GM18868 (cell line): Measurements from ENCODE around the gene C1QTNF7.

Experiments used
- ATAC-seq: cut with Tn5 transposase; IDR thresholded peaks from one replicate; pipeline ENCODE4 v1.9.1; 2021; ENCODE audit warnings: mild to moderate bottlenecking, moderate library complexity; ENCODE audit not compliant: unreplicated experiment

C1QTNF7 gene

DNA sequence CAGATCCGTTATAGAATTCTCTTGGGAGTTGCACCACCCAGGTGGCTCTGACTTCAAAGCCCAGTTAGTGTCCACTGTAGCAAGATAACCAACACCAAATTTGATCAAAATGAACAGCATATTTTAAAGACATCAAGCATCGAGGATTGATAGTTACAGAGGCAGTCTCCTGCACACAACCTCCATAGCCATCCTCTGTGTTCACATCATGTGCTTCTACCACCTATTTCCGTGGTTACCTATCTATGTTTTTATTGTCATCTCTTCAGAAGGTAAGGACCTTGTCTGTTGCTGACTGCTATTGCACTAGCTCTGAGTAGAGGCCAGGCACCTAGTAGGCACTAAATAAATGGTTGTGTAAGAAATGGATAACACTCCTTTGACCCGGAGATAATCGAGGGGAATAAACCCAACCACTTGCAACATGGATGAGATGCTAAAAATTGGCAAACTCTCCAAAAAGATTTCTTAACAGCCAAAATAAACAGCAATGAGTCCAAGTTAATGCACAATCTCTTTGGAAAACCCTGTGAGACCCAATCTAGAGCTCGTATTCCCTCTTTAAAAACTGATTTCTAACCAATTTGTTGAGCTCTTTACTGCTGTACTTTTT lies 14.7 kb upstream of the C1QTNF7 start:
- no peak for ATAC-seq

DNA sequence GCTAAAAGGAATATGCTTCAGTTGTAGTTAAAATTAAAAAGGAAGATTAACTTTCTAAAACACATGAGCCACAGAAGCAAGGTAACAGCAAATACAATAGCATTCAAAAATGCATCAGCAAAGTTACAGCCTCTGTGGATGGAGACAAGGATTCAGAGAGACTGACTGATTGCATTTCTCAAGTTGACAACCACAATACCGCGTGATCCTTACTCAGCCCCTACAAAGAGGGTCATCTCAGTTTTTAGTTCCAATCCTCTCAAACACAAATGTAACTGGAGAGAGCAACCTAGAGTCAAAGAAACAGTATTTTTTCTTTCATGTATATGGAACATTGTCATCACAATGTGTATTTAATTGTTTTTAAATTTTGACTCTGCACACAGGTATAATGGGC lies 14.2 kb upstream of the C1QTNF7 start:
- no peak for ATAC-seq

DNA sequence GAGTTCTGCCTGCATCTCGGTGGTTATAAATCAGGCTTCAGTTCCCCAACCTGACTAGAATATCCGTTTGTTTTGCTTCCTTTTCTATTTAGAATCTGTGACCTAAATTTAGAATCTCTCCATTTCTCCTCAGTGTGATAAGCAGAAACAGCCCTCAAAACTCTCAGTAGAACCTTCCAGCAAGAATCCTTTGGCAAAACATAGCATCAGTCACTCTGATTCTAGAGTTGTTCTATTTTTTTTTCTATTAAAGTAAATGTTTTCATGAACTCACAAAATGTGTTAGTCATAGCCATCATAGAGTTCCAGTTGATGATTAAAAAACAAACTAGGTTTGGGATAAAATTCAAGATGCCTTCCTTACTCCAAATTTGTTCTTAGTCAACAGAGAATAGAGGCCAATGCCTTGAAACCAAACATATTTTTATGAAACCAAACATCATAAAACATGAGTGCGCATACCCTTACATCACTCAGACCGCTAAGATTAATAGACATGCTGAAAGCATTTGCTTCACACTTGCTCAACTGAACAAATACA lies 13.2 kb upstream of the C1QTNF7 start:
- ATAC-seq: no peak

DNA sequence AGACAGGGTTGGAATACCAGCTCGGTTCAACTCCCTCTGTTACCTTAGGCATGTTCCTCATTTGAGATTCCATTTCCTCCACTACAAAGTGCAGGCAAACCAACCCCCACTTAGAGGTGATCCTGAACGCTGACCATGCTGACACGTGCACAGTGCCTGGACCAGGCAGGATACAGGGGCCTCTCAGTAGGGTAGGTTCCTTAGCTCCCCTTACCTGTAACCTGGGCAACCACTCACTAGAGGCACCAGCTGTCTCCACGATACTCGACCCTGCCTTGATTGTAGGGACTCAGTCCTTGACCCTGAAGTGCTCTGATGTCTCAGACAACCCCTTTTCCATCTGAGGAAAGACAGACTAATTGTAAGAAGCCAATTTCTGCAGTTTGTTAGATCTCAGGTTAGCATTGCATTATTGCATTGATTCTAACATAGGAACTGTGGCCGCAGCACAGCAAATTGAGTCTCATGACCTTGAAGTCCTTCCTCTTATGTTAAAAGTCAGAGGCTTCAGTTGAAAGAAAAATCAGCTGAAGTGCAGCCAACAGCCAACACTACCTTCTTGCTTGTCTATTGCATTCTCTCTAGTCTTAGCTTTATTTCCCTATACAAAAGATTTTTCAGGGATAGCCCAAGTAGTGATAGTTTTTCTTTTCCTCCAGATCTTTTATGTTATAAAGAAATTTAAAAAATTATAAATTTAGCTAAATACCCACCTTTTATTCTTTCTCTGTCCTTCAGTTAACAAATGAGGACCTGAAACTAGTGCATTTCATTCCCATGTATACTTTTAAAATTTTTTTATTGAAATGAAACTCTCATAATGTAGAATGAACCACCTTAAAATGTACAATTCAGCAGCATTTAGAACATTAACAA lies 11.2 kb upstream of the C1QTNF7 start:
- ATAC-seq: no peak

DNA sequence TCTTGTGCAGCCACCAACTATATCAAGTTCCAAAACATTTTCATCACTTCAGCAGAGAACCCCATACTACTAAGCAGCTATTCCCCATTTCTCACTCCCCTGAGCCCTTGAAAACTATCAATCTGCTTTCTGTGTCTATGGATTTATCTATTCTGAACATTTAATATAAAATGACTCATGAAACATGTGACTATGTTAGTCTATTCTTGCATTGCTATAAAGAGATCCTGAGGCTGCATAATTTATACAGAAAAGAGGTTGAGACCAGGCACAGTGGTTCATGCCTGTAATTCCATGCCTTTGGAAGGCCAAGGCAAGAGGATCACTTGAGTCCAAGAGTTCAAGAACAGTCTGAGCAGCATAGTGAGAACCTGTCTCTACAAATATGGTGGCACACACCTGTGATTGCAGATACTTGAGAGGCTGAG lies 10.6 kb upstream of the C1QTNF7 start:
- no peak for ATAC-seq

DNA sequence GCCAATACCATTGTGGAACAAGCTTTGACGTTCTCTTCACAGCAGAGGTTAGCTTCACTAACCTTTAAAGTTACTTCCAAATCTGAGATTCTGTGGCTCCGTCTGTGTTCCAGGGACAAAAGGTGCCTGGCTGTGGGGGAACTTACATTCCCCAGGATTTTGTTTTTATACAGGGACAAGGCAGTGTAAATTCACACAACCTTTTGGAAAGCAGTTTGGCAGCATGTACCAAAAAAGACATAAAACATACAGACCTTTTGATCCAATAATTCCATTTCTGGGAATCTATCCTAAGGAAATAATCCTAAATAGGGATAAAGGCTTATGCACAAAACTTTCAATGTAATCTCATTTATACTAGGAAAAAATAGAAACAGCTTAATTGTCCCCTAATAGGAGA lies 8.9 kb upstream of the C1QTNF7 start:
- no peak for ATAC-seq

DNA sequence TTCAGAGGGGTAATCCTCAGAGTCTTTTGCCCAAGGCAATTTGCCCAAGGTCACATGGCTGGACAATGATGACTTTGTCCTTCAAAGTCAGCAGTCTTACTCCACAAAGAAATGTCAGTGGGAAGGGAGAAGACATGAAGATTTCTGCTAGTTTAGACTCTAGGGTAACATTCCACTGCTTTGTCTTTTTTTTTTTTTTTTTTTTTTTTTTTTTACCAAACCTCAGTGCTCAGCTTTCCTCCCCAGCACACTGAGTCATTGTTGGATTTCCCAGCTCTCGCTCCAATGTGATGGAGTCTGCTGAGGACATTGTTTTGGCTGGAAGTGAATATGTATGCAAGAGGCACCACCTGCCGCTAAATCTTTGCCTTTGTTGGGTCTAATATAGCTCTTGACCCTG lies 7.2 kb upstream of the C1QTNF7 start:
- no peak for ATAC-seq

DNA sequence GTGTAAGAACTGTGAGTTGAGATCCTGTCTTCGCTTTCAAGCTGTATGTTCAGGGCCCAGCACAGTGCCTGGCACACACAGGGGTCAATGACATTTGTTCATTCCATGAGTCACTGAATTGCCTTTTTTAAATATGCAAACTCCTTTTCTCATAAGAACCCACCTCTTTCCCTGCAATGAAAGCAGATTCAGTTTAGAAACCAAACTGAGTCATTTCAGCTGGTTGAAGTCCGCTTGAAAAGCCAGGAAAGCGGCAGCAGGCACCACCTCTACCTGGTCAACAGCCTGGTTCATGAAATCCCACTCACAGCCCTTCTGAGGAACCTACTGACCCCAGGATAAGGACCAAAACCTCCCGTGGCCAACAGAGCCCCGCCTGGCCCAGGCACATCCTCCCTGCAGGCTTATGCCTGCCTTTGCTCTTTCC lies 4.5 kb upstream of the C1QTNF7 start:
- no peak for ATAC-seq

DNA sequence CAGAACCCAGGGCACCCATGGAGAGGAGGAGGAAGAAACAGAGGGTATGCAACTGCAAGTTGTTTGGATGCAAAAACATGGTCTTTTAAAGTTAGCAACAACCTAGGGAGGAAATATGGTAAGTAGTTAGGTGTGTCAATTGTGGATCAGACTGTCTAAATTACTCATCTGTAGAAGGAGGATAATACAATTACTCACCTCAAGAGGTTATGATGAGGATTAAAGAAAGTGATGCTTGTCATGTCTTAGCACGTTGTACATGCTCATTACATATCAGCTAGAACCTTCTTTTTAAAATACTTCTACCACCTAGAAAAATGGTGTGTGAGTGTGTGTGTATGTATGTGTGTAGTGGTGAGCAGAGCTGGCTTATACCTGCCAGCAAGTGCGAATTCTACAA lies 2.3 kb upstream of the C1QTNF7 start:
- ATAC-seq: no peak

DNA sequence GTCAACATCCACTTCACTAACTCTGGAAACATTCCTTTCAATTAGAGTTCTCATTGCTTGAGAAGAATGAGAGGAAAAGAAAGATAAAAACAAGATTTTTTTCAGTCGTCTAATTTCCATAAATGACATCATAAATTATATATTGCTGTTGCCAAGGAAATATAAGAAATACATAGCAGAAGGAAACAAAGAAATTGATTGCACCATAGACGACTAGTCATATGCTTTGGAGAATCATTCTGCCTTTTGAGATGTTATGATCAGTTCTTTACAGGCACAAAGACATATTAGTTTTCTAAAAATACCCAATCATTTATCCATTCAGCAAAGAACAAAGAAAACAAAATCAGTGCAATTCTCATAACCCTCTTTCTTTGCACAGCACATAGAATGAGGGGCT lies 672 bp upstream of the C1QTNF7 start:
- no peak for ATAC-seq

DNA sequence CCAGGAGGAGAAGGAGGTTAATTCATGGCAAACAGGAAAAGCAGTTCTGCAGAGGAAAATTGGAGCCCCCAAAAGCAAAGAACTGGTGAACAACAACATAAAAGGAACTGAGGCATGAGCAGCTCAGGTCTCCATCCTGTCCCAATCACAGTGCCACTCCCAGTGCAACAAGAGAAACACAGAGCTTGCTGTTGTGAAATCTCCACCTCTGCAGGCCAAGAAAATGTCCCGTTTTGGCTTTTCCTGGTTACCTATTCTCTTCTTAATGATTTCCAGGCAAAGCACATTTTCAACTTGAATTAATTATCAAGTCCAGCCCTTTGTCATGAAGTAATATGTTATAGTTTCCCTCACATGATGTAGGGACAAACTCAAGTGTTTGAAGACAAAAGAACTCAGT lies 778 bp downstream of the C1QTNF7 start:
- ATAC-seq: no peak

DNA sequence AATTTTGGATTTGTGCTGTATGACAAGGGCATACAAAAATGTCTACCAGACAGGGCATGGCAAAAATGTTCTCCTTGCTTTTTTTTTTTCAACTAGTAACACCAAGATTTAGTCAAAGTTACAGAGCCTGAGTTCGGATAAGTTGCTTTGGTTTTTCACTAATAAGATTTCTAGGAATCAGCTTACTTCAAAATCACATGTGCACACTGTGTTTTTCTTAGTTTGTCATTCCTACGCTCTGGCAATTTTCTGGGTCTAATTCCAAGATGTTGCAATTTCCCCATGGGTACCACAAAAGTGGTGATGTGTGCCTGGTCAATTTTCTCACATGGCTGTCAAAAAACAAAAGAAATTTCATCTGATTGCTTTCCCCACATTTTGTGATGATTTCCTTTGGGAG lies 6.3 kb downstream of the C1QTNF7 start:
- ATAC-seq: no peak

DNA sequence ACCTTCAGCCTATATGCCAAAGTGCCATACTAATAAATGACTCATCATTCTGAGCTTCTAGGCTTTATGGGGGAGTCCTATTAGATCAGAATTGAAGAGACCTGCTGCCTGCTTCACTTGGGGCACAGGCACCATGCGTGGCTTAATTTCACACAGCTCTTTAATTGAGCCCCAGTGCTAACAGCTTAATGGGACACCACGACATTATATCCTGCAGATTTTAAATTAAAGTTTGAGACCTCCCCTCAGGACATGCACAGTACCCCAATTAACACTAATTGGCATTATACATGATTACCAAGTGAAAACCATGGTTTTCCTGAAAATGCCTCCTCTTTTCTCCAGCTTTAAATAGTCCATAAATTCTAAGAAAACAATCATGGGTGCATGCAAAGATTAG lies 6.8 kb downstream of the C1QTNF7 start:
- no peak for ATAC-seq

DNA sequence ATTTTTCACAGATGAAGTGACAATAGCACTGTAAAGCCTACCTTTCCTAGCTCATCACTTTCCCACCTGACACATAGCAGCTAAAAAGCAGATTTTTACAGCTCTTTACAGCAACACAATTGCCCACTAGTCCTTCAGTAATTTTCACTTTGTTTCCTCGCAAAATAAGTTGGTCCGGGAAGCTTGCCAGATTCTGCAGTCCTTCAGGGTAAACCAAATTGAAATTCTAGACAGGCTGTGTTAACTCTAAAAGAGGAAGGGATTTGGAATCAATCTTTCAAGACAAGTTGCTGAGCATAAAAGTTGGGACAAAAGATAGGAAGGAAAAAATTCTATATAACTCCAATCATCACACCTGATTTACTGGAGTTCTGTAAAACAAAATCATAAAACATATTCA lies 8.7 kb downstream of the C1QTNF7 start:
- no peak for ATAC-seq

DNA sequence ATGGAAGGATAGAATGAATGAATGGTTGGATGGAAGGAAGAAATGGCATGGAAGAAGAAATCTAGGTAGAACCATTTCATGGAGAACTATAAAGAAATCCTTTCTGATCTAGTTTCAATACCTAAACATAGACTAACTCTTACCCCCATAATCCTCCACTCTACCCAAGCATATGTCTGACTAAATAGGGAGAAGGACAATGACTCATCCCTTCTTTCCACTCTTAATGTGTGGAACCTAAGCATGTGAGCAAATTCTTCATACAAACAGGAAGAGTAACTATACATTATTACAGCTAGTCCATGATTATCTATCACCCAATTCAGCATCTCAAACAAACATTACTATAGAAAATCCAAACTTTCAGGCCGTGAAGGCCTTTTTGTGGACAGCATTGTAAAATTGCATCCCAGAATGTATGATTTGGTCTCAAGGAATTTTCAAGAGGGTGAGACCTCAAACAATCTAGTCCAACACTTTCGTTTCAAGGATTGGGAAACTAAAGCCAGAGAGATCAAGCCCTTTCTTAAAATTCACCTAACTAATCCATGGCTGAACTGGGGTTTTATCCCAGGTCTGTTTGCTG lies 11.2 kb downstream of the C1QTNF7 start:
- no peak for ATAC-seq

DNA sequence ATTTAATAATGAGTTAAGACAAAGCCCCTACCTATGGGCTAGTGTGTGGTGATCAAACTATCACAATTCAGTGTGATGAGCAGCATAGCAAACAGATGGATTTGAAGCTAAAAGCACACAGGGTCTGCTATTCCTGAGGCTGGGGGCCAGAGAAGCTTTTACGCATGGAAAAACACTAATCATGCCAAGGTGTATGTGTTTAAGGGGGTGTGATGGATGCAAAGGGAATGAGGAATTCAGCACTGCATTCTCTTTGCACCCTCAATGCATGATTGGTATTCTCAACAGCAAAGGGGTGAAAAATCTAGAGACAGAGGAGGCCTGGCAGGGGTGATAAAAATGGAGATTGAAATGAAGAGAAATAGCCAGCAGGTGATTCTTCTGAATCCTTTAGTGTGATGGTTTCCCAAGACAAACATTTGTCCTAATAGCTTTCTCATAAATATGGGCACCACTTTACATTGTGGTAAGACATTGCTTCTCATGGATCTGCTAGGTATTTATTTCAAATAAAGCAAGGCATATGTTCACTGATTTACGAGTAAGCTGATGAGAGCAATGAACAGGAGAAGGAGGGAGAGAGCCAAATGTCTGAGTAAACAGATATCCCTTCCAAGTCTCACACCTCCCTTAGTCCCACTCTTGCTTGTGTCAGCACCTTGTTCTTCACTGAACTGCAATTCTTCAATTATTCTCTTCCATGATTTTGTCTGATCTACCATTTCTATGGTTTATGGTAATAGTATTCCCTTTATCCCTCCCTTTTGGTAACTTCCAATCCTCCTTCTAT lies 15.7 kb downstream of the C1QTNF7 start:
- ATAC-seq: no peak

DNA sequence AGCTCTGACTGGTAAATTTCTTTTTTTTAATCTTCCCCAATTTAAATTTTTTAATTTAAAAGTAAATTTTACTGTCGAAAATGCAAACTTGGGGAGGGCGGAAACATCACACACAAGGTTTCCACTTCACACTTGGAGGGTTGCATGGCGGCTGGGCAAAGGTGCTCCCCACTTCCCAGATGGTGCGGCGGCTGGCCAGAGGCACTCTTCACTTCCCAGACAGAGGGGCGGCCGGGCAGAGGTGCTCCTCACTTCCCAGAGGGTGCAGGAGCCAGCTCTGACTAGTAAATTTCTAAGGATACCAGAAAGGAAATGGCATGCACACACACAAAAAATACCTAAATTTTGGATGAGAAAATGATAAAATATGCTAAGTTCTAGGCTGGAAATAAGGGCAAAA lies 16.4 kb downstream of the C1QTNF7 start:
- ATAC-seq: no peak

DNA sequence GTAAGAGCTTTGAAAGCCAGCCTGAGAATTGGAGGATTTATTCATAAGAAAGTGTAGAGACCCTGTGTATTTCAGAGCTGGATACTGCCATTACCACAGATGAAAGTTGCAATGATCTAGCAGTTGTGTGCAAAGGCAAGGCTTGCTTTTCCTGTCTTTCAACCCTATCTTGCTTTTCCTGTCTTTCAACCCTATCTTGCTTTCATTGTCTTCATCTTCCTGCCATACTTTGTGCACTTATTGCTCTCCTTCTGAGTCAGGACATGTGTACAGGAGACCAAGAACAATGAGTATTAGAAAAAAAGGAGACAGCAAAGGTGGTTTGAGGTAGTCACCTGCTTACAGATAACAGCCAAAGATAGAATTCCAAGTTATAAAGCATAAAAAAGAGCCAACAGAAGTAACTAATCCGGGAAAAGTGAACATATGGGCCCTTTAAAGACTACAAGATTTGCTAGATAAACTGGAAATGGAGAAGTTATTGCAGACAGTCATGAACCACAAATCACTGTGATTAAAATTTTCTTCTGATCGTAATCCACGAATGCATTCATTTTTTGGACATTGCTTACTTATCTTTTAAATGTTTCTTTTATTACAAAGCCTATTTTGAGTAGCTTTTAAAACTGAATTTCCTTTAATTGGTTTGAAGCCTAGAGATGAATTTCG lies 17.2 kb downstream of the C1QTNF7 start:
- ATAC-seq: no peak

DNA sequence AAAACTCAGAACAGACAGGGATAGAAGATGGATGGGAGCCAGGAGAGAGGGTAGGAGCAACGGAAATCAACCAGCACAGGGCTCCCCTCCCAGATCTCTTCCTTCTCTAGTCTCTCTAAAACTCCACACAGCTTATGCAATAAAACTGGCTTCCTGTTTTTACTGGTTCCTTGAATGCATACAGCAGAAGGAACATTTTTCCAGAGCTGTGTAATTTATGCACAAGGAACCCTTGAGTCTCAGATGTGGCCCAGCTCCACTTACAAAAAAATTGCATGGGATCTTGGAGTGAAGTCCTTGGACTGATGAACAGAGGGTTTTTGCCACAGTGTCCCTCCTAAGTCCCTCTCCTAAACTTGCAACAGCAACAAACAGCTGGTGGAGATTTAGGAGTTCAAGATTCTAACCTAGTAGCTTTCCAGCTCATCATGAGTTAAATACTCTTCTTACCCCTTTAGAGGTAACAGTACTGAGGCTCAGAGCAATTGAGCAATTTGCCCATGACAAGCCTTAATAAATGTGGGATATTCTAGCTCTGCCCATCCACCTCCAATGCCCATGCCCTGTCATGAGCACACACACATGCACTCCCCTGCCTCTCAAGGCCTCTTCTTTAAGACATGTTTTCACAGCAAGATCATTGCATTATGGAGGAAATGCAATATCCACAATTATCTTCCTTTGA lies 23.5 kb downstream of the C1QTNF7 start:
- no peak for ATAC-seq
